GM19025 (cell line): Measurements from ENCODE around the gene AK8.

Experiments
- ATAC-seq: cut with Tn5 transposase; IDR thresholded peaks from one replicate; pipeline ENCODE4 v1.9.1; 2021; ENCODE audit warnings: mild to moderate bottlenecking, low read depth, moderate library complexity; ENCODE audit not compliant: unreplicated experiment

Gene AK8

GRCh38 chr9:132862533-132862932 is 15.6 kb downstream of the AK8 start:
- ATAC-seq = no peak

DNA sequence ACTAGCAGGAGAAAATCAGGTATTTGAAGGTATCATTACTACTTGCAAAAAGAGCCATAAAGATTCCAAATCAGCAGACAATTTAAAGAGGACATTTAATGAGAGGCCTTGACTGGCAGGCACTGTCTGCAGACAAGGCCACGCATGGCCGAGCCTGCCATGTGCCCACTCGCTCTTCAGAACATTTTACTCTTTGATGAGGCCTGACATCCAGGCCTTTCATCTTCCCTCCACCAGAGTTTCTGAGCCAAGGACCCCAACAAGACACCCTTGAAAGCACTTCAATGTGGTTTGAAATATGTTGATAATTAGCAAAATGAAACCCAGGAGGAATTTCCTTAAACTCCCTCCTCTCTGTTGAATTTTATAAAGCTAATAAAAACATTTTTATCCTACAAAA is 16.4 kb downstream of the AK8 start:
- ATAC-seq = no peak

GRCh38 chr9:132858751-132859150 is 19.3 kb downstream of the AK8 start:
- no peak for ATAC-seq

- ATAC-seq = no peak
These were observed 20.3 kb downstream of the AK8 start for GRCh38 chr9:132857616-132858342.

DNA sequence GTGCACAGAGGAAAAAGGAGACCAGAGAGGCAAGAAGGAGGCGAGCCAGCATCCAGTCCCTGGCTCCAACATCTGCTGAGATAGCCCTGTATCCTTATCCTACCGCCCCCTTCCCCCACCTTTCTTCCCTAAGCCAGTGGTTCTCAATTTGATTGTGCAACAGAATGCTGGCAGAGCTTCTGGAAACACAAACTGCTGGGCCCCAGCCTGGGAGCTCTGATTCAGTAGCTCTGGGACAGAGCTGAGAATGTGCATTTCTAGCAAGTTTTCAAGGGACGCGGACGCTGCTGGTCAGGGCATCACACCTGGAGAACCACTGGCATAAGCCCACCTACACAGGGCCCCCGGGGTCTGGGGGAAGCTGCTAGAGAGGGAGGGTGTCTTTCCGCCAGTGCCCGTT is 21.1 kb downstream of the AK8 start:
- ATAC-seq = no peak

DNA sequence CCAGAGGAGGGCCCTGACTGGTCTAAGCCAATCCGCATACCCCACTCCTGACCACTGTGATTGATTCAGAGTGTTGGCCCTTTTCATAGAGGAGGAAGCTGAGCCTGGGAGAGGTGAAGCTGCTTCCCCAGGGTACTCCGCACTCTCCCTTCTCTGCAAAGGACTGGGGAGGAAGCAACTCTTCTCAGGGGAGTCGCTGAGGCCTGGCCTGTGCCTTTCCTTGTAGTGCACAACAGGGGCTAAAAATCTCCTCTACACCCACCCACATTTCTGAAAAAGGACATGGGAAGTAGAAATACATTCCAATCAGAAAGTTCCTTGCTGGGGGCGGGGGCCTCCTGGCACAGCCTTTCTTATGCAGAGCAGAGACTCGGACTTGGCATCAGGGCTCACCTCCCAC is 22.2 kb downstream of the AK8 start:
- ATAC-seq = no peak

DNA sequence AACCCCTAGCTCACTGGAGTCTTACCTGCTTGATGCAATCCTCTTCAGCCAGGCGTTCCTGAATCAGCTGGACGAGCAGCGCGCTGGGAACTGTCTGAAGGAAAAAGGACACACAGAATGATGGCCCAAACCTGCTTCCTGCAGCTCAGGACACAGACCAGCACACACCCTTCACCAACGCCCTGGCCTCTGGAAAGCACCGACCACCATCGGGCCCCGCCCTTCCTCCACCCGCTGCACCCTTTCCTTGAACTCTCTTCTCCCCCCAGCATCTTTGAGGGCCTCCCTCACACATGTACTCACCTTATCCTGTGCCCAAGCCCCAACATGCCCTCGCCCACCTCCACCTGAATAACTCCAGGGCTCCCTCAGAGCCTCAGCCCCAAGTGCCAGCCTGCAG is 23.3 kb downstream of the AK8 start:
- ATAC-seq = no peak

DNA sequence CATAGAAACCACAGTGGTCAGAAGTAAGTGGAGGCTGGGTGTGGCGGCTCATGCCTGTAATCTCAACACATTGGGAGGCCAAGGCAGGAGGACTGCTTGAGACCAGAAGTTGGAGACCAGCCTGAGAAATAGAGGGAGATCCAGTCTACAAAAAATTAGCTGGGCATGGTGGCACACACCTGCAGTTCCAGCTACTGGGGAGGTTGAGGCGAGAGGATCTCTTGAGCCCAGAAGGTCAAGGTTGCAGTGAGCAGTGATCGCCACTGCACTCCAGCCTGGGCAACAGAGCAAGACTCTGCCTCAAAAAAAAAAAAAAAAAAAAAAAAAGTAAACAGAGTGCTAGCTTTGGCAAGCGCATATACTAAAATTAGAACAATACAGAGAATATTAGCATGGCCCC is 24.6 kb downstream of the AK8 start:
- ATAC-seq = no peak

- no peak for ATAC-seq
These were observed 28.8 kb downstream of the AK8 start for GRCh38 chr9:132849185-132849706.

GRCh38 chr9:132846918-132847515 is 31.1 kb downstream of the AK8 start:
- no peak for ATAC-seq

DNA sequence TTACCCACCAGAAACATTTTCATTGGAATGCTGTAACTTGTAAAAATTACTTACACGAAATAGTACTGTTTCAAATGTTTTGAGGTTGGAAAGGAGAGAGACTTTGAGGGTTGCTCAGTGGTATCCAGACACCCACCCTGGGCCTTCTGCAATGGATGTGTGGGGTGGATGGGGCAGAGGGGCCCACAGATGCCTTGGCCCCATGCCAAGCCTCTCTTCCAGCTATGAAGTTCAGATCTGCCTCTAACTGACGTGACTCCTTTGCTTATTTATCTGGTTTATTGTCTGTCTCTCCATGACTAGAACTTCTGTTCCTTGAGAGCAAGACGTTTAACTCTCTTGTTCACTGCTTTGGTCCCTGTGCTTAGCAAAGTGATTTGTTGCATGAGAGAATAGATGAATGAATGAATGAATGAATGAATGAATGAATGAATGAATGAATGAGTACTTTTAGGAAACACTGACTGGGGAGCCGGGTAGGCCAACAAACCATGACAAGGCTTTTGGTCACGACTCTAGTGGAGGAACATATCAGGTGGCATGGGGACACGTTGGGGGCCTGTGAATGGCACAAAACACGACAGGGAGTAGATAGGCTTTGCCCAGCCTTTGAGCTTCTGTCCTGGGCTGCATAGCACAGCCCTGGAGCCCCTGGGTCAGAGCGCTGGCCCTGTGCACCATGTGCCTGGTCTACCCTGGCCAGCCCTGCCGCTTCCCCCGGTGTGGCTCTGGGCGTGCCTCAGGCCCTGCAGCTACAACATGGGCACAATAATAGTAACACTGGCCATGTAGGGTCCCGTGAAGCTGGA is 31.8 kb downstream of the AK8 start:
- no peak for ATAC-seq

DNA sequence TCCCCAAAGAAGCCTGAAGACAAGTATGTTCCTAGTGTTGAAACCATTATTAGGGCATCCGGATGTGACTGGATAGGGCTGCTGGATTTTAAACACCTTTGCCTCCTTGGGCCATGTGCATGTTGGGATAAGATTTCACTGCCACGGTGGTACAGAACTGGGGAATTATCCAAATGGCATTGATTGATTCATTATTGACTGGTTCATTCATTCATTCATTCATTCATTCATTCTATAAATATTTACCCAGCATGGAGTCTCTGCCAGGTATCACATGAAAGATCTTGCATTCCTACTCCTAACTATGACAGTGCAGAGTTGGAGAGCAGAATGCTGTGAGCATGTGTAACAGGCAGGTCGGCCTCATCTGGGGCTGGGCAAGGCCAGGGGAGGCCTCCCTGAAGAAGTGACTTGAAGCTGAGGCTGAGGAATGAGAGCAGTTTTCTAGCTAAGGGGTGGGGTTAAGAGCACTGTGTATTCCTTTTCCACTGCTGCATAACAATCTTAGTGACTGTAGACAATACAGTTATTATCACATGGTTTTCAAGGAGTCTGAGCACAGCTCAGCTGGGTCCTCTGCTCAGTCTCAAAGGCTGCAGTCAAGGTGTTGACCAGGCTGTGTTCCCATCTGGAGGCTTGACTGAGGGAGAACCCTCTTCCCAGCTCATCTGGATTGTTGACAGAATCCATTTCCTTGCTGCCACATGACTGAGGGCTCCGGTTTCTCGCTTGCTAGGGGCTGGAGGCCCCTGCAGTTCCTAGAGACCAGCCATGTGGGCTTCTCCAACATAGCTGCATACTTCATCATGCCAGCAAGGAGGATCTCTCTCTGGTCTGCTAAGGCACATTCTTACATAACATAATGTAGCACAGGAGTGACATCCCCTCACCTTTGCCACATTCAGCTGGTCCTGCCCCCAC is 35.7 kb downstream of the AK8 start:
- no peak for ATAC-seq

DNA sequence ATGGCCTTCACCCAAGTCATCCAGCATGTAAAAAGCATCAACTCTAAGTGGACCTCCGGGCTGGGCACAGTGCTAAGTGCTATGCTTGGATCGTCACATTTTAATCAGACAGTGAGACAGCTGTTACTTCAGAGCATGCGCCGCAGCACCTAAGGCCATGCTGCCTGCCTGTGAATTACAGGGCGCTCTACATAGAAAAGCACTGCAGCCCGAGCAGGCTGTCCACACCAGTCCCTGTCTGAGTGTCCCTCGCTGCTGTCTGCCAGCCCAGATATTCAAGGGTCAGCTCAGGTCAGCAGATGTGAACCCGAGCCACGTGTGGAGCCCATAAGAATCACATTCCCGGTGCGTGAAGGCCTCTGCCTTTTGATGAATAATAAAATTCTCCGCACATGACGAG is 37.1 kb downstream of the AK8 start:
- no peak for ATAC-seq

- no peak for ATAC-seq
These were observed 39.8 kb downstream of the AK8 start for GRCh38 chr9:132838291-132838690.

DNA sequence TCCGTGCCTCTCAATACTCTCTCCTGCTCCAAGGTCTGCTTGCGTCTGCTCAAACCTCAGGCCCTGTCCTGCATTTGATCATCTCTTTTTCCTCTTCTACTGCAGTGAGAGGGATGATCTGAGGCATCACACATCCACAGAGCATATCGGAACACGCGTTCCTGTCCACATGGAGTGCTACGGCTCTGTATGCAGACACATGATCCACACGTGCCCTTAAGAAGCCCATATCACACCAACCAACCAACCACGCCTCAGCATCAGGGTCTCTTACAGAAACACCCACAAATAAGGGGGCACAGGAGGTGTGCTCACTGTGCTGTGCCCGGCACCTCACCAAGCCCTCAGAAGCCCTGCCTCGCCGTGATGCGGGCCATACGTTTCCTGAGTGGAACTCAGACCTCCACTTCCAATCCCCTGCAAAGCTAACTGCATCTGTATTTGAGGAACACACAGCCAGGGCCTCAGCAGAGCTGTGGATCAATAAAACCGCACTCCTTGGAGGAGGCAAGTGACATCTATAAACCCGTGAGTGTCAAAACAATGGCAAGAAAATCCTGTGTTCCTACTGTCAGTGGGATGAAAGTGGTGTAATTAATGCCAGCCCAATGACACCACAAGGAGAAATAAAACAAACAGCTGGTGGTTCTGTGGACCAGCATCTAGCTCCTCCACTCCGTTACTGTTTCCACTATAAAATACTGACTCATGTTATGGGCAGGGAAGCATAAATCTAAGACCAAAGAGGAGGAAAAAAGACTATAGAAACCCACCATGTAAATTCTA is 40.4 kb downstream of the AK8 start:
- ATAC-seq = no peak

GRCh38 chr9:132834343-132834742 is 43.7 kb downstream of the AK8 start:
- ATAC-seq = no peak

- no peak for ATAC-seq
These were observed 44.4 kb downstream of the AK8 start for GRCh38 chr9:132833550-132834121.

DNA sequence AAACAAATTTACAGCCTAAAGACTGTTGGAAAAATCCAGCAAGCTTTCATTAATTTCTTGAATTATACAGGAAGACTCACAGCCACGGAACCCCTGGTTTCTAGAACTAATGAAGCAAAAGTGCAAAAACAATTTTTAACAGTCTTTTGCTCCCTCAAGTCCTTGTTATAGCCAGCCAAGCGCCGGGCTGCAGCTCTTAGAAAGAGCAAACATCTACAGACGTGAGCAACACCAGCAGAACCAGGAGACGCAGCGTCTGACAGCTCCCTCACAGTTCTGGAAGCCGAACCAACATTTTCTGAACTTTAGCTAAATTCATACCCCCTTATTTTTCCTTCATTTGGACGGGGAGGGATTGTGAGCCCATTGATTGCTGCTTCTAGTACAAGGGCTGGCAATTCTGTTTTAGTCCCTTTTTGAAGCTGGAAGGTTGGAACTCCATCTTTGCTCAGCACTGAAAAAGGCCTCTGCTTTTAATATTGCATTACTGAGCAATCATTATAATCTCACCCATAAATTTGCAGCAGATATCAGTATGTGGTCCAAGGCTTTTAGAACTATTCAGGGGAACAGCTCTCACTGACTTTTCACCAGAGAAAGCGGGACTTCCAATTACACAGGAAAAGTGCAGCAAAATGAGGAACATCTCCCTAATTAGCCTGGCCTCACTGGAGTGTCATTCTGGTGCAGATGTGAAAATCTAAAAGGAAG is 45.8 kb downstream of the AK8 start:
- ATAC-seq = no peak
